CD4-positive, alpha-beta T cell treated with Interleukin-17A for 1 hour (primary cell): ENCODE measurements around the gene SIRT4.

Source experiments
- DNase-seq: peaks from one replicate; pipeline ENCODE4 v3.0.0-alpha.2; 2020

Gene SIRT4

GRCh38 chr12:120301962-120302815, at the start of gene SIRT4:
SIRT4 (plus strand) TSS chr12:120302321; CDS start chr12:120303562, 1,241 bp downstream.
- peak; percentile 94 for DNase-seq

GRCh38 chr12:120253313-120253712, 48.8 kb upstream of the SIRT4 start:
- DNase-seq, result peak; percentile 77

- DNase-seq, result no peak
Observed at GRCh38 chr12:120254809-120255208, 47.3 kb upstream of the SIRT4 start.

- no peak for DNase-seq
Observed at GRCh38 chr12:120257041-120257821, 44.9 kb upstream of the SIRT4 start.

- DNase-seq, result no peak
Observed at GRCh38 chr12:120258323-120258896, 43.7 kb upstream of the SIRT4 start.

GRCh38 chr12:120259418-120260202, 42.5 kb upstream of the SIRT4 start:
- DNase-seq, result no peak

- no peak for DNase-seq
Observed at GRCh38 chr12:120260607-120261006, 41.5 kb upstream of the SIRT4 start.

- peak; percentile 51 for DNase-seq
Observed at GRCh38 chr12:120261951-120262851, 39.9 kb upstream of the SIRT4 start.

- DNase-seq, result no peak
Observed at GRCh38 chr12:120262852-120263747, 39.0 kb upstream of the SIRT4 start.

- DNase-seq, result no peak
Observed at GRCh38 chr12:120263748-120264085, 38.4 kb upstream of the SIRT4 start.

GRCh38 chr12:120264086-120264903, 37.8 kb upstream of the SIRT4 start:
- no peak for DNase-seq

- no peak for DNase-seq
Observed at GRCh38 chr12:120264904-120265472, 37.1 kb upstream of the SIRT4 start.

GRCh38 chr12:120265473-120266179, 36.5 kb upstream of the SIRT4 start, which contains the start of gene PXN:
PXN (minus strand) TSS chr12:120265730; CDS start chr12:120265629, 101 bp downstream.
- peak; percentile 88 for DNase-seq

- DNase-seq, result no peak
Observed at GRCh38 chr12:120266180-120266870, 35.8 kb upstream of the SIRT4 start.

GRCh38 chr12:120267736-120268135, 34.4 kb upstream of the SIRT4 start:
- no peak for DNase-seq

- no peak for DNase-seq
Observed at GRCh38 chr12:120276734-120277133, 25.4 kb upstream of the SIRT4 start.

- no peak for DNase-seq
Observed at GRCh38 chr12:120278137-120279069, 23.7 kb upstream of the SIRT4 start.
